Smooth muscle cell (in vitro differentiated cells): Measurements from ENCODE around the gene GALNT9. TPM values are rescaled to one million over a fixed set of nuclear protein-coding genes. Genes with fewer than 3 reads are reported as not detected.

ENCODE experiments used
- DNase-seq: peaks from one replicate; lab custom pipeline; 2025; ENCODE audit not compliant: unreplicated experiment; lab: John Stamatoyannopoulos, UW
- H2AFZ ChIP-seq: fragments of 200-600 bp; sonication (generic); 2 replicates; pipeline ENCODE4 v1.6.0; 2016; ENCODE audit warnings: antibody characterized with exemption, low read depth, mild to moderate bottlenecking
- H3F3A ChIP-seq: fragments of 200-600 bp; sonication (generic); 2 replicates; pipeline ENCODE4 v1.6.0; 2017; ENCODE audit warnings: antibody characterized with exemption, low read depth
- H3K27ac ChIP-seq: fragments of 200-600 bp; sonication (generic); 2 replicates; pipeline ENCODE4 v1.5.1; 2016; ENCODE audit warnings: low read depth, mild to moderate bottlenecking
- H3K27me3 ChIP-seq: fragments of 200-600 bp; sonication (generic); 2 replicates; pipeline ENCODE4 v1.6.1; 2016; ENCODE audit warnings: low read depth, mild to moderate bottlenecking
- H3K36me3 ChIP-seq: fragments of 200-600 bp; sonication (generic); 2 replicates; pipeline ENCODE4 v1.5.1; 2016; ENCODE audit warnings: low read depth
- H3K4me1 ChIP-seq: fragments of 200-600 bp; sonication (generic); 2 replicates; pipeline ENCODE4 v1.5.1; 2016; ENCODE audit warnings: low read depth
- H3K4me2 ChIP-seq: fragments of 200-600 bp; sonication (generic); 2 replicates; pipeline ENCODE4 v1.6.0; 2016; ENCODE audit warnings: mild to moderate bottlenecking
- H3K4me3 ChIP-seq: fragments of 200-600 bp; sonication (generic); 2 replicates; pipeline ENCODE4 v1.5.1; 2016; ENCODE audit warnings: mild to moderate bottlenecking
- H3K79me2 ChIP-seq: fragments of 200-600 bp; sonication (generic); 2 replicates; pipeline ENCODE4 v1.6.0; 2016; ENCODE audit warnings: low read depth, mild to moderate bottlenecking
- H3K9ac ChIP-seq: fragments of 200-600 bp; sonication (generic); 2 replicates; pipeline ENCODE4 v1.6.0; 2016; ENCODE audit warnings: low read depth
- H3K9me3 ChIP-seq: fragments of 200-600 bp; sonication (generic); replicated peaks from 2 replicates; pipeline ENCODE4 v1.5.1; 2016; ENCODE audit warnings: low read depth
- H4K20me1 ChIP-seq: fragments of 200-600 bp; sonication (generic); 2 replicates; pipeline ENCODE4 v1.6.0; 2016; ENCODE audit warnings: low read depth
- WGBS: methylation state at CpG from one replicate; pipeline ENCODE4 v1.1.7; 2016; ENCODE audit warnings: low lambda C conversion rate; 5-methylcytosine and 5-hydroxymethylcytosine counted together
- polyA plus RNA-seq: library from polyadenylated mRNA; unstranded; fragments of >200 nt; fragmentation: Nextera tagmentation; extraction: Ambion mirVana; gene quantifications from 2 replicates; pipeline ENCODE4 v1.2.1, GENCODE V29; 2016
- total RNA-seq: library from RNA; depleted of rRNA; stranded (reverse); fragments of >200 nt; gene quantifications from 2 replicates; pipeline ENCODE4 v1.2.3, GENCODE V29; 2014
- TF ChIP-seq, protein P1 (sequence below): fragments of 200-600 bp; sonication (generic); IDR thresholded peaks from 2 replicates; pipeline ENCODE4 v1.5.1; 2017; ENCODE audit warnings: borderline replicate concordance, mild to moderate bottlenecking, antibody characterized with exemption; ENCODE audit not compliant: insufficient read depth, poor library complexity, severe bottlenecking

GALNT9 gene
- total and polyA plus RNA-seq, 2 experiments from 2014 or later, result 1.1 TPM; not detected in 1

DNA sequence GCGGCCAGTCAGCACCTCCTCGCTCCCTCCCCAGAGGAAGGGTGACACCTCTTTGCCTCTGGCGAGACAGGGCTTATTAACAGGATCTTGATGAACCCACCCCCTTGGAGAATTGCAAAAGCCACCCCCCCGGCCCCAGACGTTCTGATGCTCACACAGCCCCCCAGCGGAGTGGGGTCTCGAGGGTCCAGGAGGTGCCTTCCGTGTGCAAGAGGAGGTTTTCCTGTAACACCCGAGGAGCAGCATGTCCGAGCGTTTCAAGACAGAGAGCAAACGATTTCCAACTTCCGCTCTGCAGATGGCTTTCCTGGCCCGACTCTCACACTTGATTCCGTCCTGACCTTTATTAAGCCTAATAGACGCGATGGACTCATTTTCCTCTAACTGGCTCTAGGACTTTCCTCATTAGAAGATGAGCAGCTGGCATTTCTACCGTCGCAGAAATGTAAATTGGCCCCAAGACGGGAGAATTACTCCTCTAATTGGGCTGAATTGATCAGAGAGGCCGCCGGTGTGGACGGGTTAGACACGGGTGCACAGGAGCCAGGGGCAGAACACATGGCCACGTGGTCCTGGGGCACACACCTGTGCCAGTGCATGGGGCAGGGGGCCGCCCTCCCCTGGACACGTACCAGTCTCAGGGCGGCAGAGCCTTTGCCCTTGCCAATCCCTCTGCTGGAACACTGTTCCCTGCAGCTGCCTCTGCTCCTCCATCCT, 100.8 kb downstream of the GALNT9 start:
- TF ChIP-seq, protein P1, sequence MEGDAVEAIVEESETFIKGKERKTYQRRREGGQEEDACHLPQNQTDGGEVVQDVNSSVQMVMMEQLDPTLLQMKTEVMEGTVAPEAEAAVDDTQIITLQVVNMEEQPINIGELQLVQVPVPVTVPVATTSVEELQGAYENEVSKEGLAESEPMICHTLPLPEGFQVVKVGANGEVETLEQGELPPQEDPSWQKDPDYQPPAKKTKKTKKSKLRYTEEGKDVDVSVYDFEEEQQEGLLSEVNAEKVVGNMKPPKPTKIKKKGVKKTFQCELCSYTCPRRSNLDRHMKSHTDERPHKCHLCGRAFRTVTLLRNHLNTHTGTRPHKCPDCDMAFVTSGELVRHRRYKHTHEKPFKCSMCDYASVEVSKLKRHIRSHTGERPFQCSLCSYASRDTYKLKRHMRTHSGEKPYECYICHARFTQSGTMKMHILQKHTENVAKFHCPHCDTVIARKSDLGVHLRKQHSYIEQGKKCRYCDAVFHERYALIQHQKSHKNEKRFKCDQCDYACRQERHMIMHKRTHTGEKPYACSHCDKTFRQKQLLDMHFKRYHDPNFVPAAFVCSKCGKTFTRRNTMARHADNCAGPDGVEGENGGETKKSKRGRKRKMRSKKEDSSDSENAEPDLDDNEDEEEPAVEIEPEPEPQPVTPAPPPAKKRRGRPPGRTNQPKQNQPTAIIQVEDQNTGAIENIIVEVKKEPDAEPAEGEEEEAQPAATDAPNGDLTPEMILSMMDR, result no peak
- no peak for DNase-seq
- WGBS, result 85% methylated on average over 23 of the region's 28 CpGs

DNA sequence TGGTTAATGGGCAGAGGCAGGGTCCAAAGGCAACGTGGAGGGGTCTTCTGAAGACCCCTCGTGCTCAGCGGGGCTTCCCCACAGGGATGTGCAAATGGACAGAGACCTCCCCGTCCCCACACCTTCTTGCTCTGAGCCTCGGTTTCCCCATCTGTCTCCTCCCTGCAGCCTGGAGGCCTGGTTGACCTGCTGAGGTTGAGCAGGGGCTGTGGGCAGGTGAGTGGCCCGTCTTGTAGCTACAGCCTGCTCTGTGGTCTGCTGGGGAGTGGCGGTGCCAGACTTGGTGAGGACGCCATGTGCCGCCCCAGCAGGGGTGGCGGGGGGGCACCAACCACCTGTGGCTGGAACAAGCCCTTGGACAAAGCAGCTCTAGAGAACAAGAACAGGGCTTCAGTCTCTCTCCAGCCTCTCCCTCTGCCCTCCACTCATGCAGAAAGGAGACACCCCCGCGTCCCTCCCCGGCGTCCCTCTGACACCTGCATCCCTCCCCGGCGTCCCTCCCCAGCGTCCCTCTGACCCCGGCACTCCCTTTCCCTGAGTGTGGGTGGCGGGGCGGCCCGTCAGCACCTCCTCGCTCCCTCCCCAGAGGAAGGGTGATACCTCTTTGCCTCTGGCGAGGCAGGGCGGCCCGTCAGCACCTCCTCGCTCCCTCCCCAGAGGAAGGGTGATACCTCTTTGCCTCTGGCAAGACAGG, 101.5 kb downstream of the GALNT9 start:
- no peaks in the 10 kb centered on the region for H3K79me2 ChIP-seq
- H4K20me1 ChIP-seq, result no peaks in the 10 kb centered on the region
- TF ChIP-seq, protein P1, result no peak
- no peak overlapping the region for H3K27ac ChIP-seq
- H3K4me2 ChIP-seq, result no peak overlapping the region
- no peak overlapping the region for H3K9ac ChIP-seq
- H3K27me3 ChIP-seq, result peaks cover 9% of the 10 kb centered on the region
- no peaks in the 10 kb centered on the region for H3K9me3 ChIP-seq
- H2AFZ ChIP-seq, result no peak overlapping the region
- no peaks in the 10 kb centered on the region for H3F3A ChIP-seq
- H3K4me1 ChIP-seq, result no peaks in the 10 kb centered on the region
- no peaks in the 10 kb centered on the region for H3K36me3 ChIP-seq
- H3K4me3 ChIP-seq, result no peak overlapping the region
- DNase-seq, result no peak
- WGBS, result 76% methylated on average over 10 of the region's 26 CpGs

More for the DNA sequence above, 100.8 kb downstream of the GALNT9 start:
- no peak overlapping the region for H2AFZ ChIP-seq
- no peaks in the 10 kb centered on the region for H3K4me1 ChIP-seq
- H3K27me3 ChIP-seq, result peaks cover 9% of the 10 kb centered on the region
- no peaks in the 10 kb centered on the region for H3F3A ChIP-seq
- no peak overlapping the region for H3K9ac ChIP-seq
- no peaks in the 10 kb centered on the region for H3K36me3 ChIP-seq
- no peak overlapping the region for H3K4me2 ChIP-seq
- no peaks in the 10 kb centered on the region for H3K9me3 ChIP-seq
- no peak overlapping the region for H3K4me3 ChIP-seq
- no peaks in the 10 kb centered on the region for H4K20me1 ChIP-seq
- no peaks in the 10 kb centered on the region for H3K79me2 ChIP-seq
- H3K27ac ChIP-seq, result no peak overlapping the region

DNA sequence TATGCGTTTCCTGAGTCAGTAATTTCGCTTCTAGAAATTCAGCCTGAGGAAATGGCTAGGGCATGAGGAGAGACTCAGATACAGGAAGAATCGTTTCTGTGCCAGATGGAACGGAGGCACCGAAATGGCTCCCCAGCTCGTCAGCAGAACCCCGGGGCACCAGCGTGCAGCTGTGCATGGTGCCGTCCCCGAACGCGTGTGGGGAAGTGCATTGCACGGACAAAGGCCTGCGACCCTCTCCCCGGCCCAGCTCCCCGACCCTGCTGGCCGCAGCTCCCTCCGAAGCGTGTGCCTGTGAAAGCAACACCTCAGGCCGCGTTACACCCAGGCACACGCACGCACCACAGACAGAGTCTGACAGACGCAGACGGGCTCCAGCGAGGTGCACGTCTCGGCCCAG, 102.3 kb downstream of the GALNT9 start:
- no peaks in the 10 kb centered on the region for H3K36me3 ChIP-seq
- H3K4me1 ChIP-seq, result no peaks in the 10 kb centered on the region
- H4K20me1 ChIP-seq, result no peaks in the 10 kb centered on the region
- no peak overlapping the region for H3K4me3 ChIP-seq
- no peaks in the 10 kb centered on the region for H3F3A ChIP-seq
- no peak for DNase-seq
- TF ChIP-seq, protein P1, result no peak
- H2AFZ ChIP-seq, result no peak overlapping the region
- H3K4me2 ChIP-seq, result no peak overlapping the region
- H3K9me3 ChIP-seq, result no peaks in the 10 kb centered on the region
- H3K27me3 ChIP-seq, result peaks cover 9% of the 10 kb centered on the region
- WGBS, result 84% methylated on average over 28 of the region's 28 CpGs
- H3K9ac ChIP-seq, result no peak overlapping the region
- no peaks in the 10 kb centered on the region for H3K79me2 ChIP-seq
- no peak overlapping the region for H3K27ac ChIP-seq

DNA sequence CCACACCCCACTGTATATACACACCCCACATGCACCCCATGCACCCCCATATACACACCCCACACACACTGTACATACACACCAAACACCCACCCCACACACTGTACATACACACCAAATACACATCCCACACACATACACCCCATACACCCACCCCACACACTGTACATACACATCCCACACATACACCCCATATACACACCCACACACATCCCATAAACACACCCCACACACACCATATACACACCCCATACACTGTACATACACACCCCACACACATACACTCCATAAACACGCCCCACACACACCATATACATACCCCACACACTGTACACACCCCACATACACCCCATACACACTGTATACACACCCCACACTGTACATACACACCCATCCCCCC, 102.8 kb downstream of the GALNT9 start:
- Histone ChIP-seq H4K20me1 (no peaks in the 10 kb centered on the region), H3K4me2 (no peak overlapping the region), H3K27ac (no peak overlapping the region), H3K9me3 (no peaks in the 10 kb centered on the region), H3K36me3 (no peaks in the 10 kb centered on the region), H3K79me2 (no peaks in the 10 kb centered on the region), H3K4me3 (no peak overlapping the region), H3K27me3 (peaks cover 9% of the 10 kb centered on the region), H2AFZ (no peak overlapping the region), H3K9ac (no peak overlapping the region), H3F3A (no peaks in the 10 kb centered on the region), H3K4me1 (no peaks in the 10 kb centered on the region)
- no peak for DNase-seq
- TF ChIP-seq, protein P1, result no peak
- 75% methylated on average over 1 of the region's 1 CpG for WGBS
